PC-3 (cell line): ENCODE data around the gene NEDD4. TPM values are rescaled to one million over a fixed set of nuclear protein-coding genes. Genes with fewer than 3 reads are reported as not detected.

Experiments
- ATAC-seq: fragments of 200-7000 bp; cut with Tn5 transposase; 2 replicates; pipeline ENCODE4 v1.9.1; 2020; ENCODE audit warnings: mild to moderate bottlenecking, moderate library complexity
- BruUV-seq: library from RNA; stranded (reverse); fragments of 400-500 nt; replicated peaks from 2 replicates; lab custom pipeline; 2021; lab: Mats Ljungman, UMichigan
- CTCF ChIA-PET: fragments of 300-600 bp; sonication (Branson Sonifier 250); formaldehyde crosslinking; loops from one replicate; lab custom pipeline; 2022; ENCODE audit warnings: antibody characterized with exemption; lab: Charles Lee
- POLR2A ChIA-PET: fragments of 300-600 bp; sonication (Branson Sonifier 250); formaldehyde crosslinking; loops from one replicate; lab custom pipeline; 2022; ENCODE audit warnings: antibody characterized with exemption; ENCODE audit not compliant: unreplicated experiment; lab: Charles Lee
- DNase-seq: peaks from one replicate; pipeline ENCODE4 v3.0.0-alpha.2; 2015
- H2AFZ ChIP-seq: fragments of 300-600 bp; sonication (generic); 2 replicates; pipeline ENCODE4 v1.6.0; 2016; ENCODE audit warnings: antibody characterized with exemption, low read length
- H3F3A ChIP-seq: fragments of 300-600 bp; sonication (generic); one replicate; pipeline ENCODE4 v1.6.0; 2017; ENCODE audit warnings: antibody characterized with exemption, low read length, control low read depth, mild to moderate bottlenecking; ENCODE audit not compliant: unreplicated experiment
- H3K27ac ChIP-seq: fragments of 300-600 bp; sonication (generic); 2 replicates; pipeline ENCODE4 v1.5.1; 2016; ENCODE audit warnings: mild to moderate bottlenecking, low read length
- H3K27me3 ChIP-seq: fragments of 300-600 bp; sonication (generic); 2 replicates; pipeline ENCODE4 v1.6.1; 2016; ENCODE audit warnings: low read length, mixed read lengths
- H3K36me3 ChIP-seq: fragments of 300-600 bp; sonication (generic); 2 replicates; pipeline ENCODE4 v1.6.1; 2016; ENCODE audit warnings: low read depth, mixed run types, low read length, mixed read lengths
- H3K4me1 ChIP-seq: fragments of 300-600 bp; sonication (generic); 2 replicates; pipeline ENCODE4 v1.5.1; 2016; ENCODE audit warnings: low read length; ENCODE audit not compliant: insufficient read depth
- H3K4me2 ChIP-seq: fragments of 300-600 bp; sonication (generic); 2 replicates; pipeline ENCODE4 v1.6.0; 2016; ENCODE audit warnings: low read length
- H3K4me3 ChIP-seq: fragments of 300-600 bp; sonication (generic); 2 replicates; pipeline ENCODE4 v1.5.1; 2016; ENCODE audit warnings: mild to moderate bottlenecking, low read length, mixed read lengths
- H3K79me2 ChIP-seq: fragments of 300-600 bp; sonication (generic); 2 replicates; pipeline ENCODE4 v1.6.1; 2017; ENCODE audit warnings: low read length, mixed read lengths
- H3K9ac ChIP-seq: fragments of 300-600 bp; sonication (generic); 2 replicates; pipeline ENCODE4 v1.6.0; 2016; ENCODE audit warnings: mild to moderate bottlenecking, low read length
- H3K9me2 ChIP-seq: fragments of 300-600 bp; sonication (generic); replicated peaks from 2 replicates; pipeline ENCODE4 v1.6.1; 2016; ENCODE audit warnings: mixed run types, low read length, mixed read lengths
- H3K9me3 ChIP-seq: fragments of 300-600 bp; sonication (generic); 2 replicates; pipeline ENCODE4 v1.6.1; 2016; ENCODE audit warnings: low read length, mixed read lengths
- H4K20me1 ChIP-seq: fragments of 300-600 bp; sonication (generic); 2 replicates; pipeline ENCODE4 v1.6.1; 2016; ENCODE audit warnings: low read length, mixed read lengths
- CTCF ChIP-seq: fragments of 300-600 bp; sonication (generic); conservative IDR thresholded peaks from 2 replicates; pipeline ENCODE4 v1.5.1; 2017; ENCODE audit warnings: antibody characterized with exemption, low read depth, mild to moderate bottlenecking, low read length
- EZH2 ChIP-seq: fragments of 300-600 bp; sonication (generic); IDR thresholded peaks from one replicate; pipeline ENCODE4 v1.6.1; 2017; ENCODE audit warnings: antibody characterized with exemption, mild to moderate bottlenecking, low read length; ENCODE audit not compliant: unreplicated experiment
- EZH2phosphoT487 ChIP-seq: fragments of 300-600 bp; sonication (generic); IDR thresholded peaks from 2 replicates; pipeline ENCODE4 v1.6.1; 2018; ENCODE audit warnings: mild to moderate bottlenecking, antibody characterized with exemption, low read length, borderline replicate concordance
- intact Hi-C: fragments of 100-400 bp; cut with micrococcal nuclease; formaldehyde crosslinking; loops from 2 replicates; pipeline ENCODE4 v1.9.0; 2023
- total RNA-seq: library from RNA; depleted of rRNA; stranded (reverse); fragments of >200 nt; gene quantifications from 2 replicates; pipeline ENCODE4 v1.2.3, GENCODE V29; 2014

The NEDD4 gene
- total RNA-seq, 1 experiment from 2014 or later = 9.6 TPM

GRCh38 chr15:56019819-56020486, 26.5 kb upstream of the NEDD4 start:
- Histone ChIP-seq H3K27ac (no peak overlapping the region), H3K9ac (no peak overlapping the region)

GRCh38 chr15:56019060-56019793, 25.8 kb upstream of the NEDD4 start:
- no peak overlapping the region for H2AFZ ChIP-seq
- intact Hi-C loops = no loop called here
- no peaks in the 10 kb centered on the region for H3F3A ChIP-seq
- no peaks in the 10 kb centered on the region for H3K9me3 ChIP-seq
- H3K79me2 ChIP-seq = no peaks in the 10 kb centered on the region
- H3K27ac ChIP-seq = no peak overlapping the region
- DNase-seq = no peak
- no peaks in the 10 kb centered on the region for H3K9me2 ChIP-seq
- TF ChIP-seq CTCF (no peak), EZH2phosphoT487 (no peak), EZH2 (no peak)
- H3K27me3 ChIP-seq = no peaks in the 10 kb centered on the region
- no peaks in the 10 kb centered on the region for H3K4me1 ChIP-seq
- ChIA-PET POLR2A (no interaction called here), CTCF (no interaction called here)
- no peaks in the 10 kb centered on the region for H3K36me3 ChIP-seq
- ATAC-seq = no peak
- H4K20me1 ChIP-seq = no peaks in the 10 kb centered on the region
- no peak overlapping the region for H3K4me3 ChIP-seq
- H3K4me2 ChIP-seq = no peak overlapping the region
- no TSS peak for BruUV-seq
- H3K9ac ChIP-seq = no peak overlapping the region

More at GRCh38 chr15:56019819-56020486, 26.5 kb upstream of the NEDD4 start:
- ChIA-PET CTCF (interaction anchor here (0.7 kb wide), 1 partner anchor 25 kb away, joined by 6 read pairs; no protein-coding TSS in a partner anchor), POLR2A (no interaction called here)
- ATAC-seq (no peak), DNase-seq (no peak)
- no peaks in the 10 kb centered on the region for H3K9me3 ChIP-seq
- no peak overlapping the region for H2AFZ ChIP-seq
- no peaks in the 10 kb centered on the region for H3K36me3 ChIP-seq
- H3K4me3 ChIP-seq = no peak overlapping the region
- no peaks in the 10 kb centered on the region for H3K27me3 ChIP-seq
- H3K4me2 ChIP-seq = no peak overlapping the region
- H4K20me1 ChIP-seq = no peaks in the 10 kb centered on the region
- no peaks in the 10 kb centered on the region for H3K4me1 ChIP-seq
- no peaks in the 10 kb centered on the region for H3K79me2 ChIP-seq
- no peak for TF ChIP-seq CTCF
- no peak for TF ChIP-seq EZH2phosphoT487
- TF ChIP-seq EZH2 = no peak
- intact Hi-C loops = no loop called here
- H3K9me2 ChIP-seq = no peaks in the 10 kb centered on the region
- BruUV-seq = no TSS peak
- no peaks in the 10 kb centered on the region for H3F3A ChIP-seq

DNA sequence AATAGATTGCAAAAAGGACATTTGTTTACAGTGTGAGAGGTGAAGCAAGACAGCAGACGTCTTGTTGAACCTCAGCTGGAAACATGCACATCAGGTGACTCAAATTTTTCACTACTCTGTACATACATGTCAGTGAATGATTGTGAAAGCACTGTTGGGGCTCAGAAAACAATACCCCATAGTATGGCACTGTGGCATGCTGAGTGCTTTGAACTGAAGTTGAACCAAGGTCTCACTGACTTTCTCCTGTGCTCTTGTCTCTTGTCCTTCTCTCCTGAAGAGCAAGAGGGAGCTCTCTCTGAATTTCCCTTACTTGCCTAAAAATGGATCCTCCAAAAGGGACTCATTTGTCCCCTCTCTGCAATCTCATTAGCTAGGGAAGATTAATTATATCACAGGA, 24.5 kb upstream of the NEDD4 start:
- Histone ChIP-seq H3K9me3 (no peaks in the 10 kb centered on the region), H3K4me3 (no peak overlapping the region), H3K9me2 (no peaks in the 10 kb centered on the region), H3K27me3 (no peaks in the 10 kb centered on the region), H3K9ac (no peak overlapping the region), H4K20me1 (no peaks in the 10 kb centered on the region), H3K27ac (no peak overlapping the region), H3K36me3 (no peaks in the 10 kb centered on the region), H3K79me2 (no peaks in the 10 kb centered on the region), H3K4me1 (no peaks in the 10 kb centered on the region), H3F3A (no peaks in the 10 kb centered on the region), H2AFZ (no peak overlapping the region), H3K4me2 (no peak overlapping the region)
- DNase-seq (no peak), ATAC-seq (no peak)
- ChIA-PET POLR2A (no interaction called here), CTCF (no interaction called here)
- TF ChIP-seq EZH2phosphoT487 (no peak), CTCF (no peak; the same call in 1 of the 2 replicates), EZH2 (no peak)
- intact Hi-C loops = no loop called here
- no TSS peak for BruUV-seq
